Activated naive CD8-positive, alpha-beta T cell treated with anti-CD3 and anti-CD28 coated beads, Interleukin-2, amount 10 ng/mL, durations not matched to agents 7 days and 5 days (primary cell): ENCODE measurements around the gene VTA1. TPM values are rescaled to one million over a fixed set of nuclear protein-coding genes. Genes with fewer than 3 reads are reported as not detected.
"Not testable (repeated sequence)": the region's sequence is repeated elsewhere in the genome, so short reads cannot be mapped to it uniquely, and the experiment has no call there.

Source experiments
- ATAC-seq: fragments of 150-1000 bp; cut with Tn5 transposase; one replicate; pipeline ENCODE4 v1.10.0; 2021; ENCODE audit warnings: low read depth, moderate library complexity
- POLR2A ChIA-PET: fragments of 350-600 bp; sonication (Branson Sonifier 250); formaldehyde crosslinking; loops from one replicate; lab custom pipeline; 2021; ENCODE audit warnings: antibody characterized with exemption; lab: Charles Lee
- DNase-seq: peaks from one replicate; pipeline ENCODE4 v3.0.0; 2021
- H3K27ac Mint-ChIP-seq: one replicate; pipeline ENCODE4 v1.8.0; 2022; ENCODE audit warnings: mild to moderate bottlenecking, mixed read lengths
- H3K27me3 Mint-ChIP-seq: one replicate; pipeline ENCODE4 v1.8.0; 2022; ENCODE audit warnings: mild to moderate bottlenecking, moderate library complexity, mixed read lengths
- H3K36me3 Mint-ChIP-seq: one replicate; pipeline ENCODE4 v1.8.0; 2021; ENCODE audit warnings: mild to moderate bottlenecking, mixed read lengths
- H3K4me1 Mint-ChIP-seq: one replicate; pipeline ENCODE4 v1.8.0; 2021; ENCODE audit warnings: mixed read lengths
- H3K4me3 Mint-ChIP-seq: one replicate; pipeline ENCODE4 v1.8.0; 2022; ENCODE audit warnings: mild to moderate bottlenecking, moderate library complexity, mixed read lengths
- H3K9me3 Mint-ChIP-seq: one replicate; pipeline ENCODE4 v1.8.0; 2021; ENCODE audit warnings: mixed read lengths
- total RNA-seq, 2 experiments: library from RNA; stranded (reverse); gene quantifications; one replicate each; pipeline ENCODE4 v1.2.3, GENCODE V29; 2021

The VTA1 gene
- total RNA-seq, 2 experiments from 2014 or later, result 41.7 to 45.7 TPM

DNA sequence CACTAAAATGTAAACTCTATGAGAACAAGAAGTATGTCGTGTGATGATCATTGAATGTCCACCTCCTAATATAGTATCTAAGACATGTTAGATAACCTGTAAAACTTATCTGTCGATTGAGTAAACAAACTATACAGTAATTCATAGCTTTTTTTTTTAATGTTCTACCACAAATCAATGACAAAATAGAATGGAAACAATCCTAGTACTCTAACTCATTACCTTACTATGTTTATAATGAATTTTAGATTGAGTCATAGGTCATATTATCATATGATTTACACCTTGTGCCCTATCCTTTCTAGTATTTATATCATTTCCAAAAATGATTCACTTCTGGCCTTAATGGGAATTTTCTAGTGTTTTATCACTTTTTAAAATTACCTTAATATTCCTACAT lies 6.1 kb downstream of the VTA1 start:
- Mint-ChIP-seq H3K4me3 (no peak overlapping the region), H3K9me3 (no peaks in the 10 kb centered on the region), H3K27ac (no peak overlapping the region), H3K36me3 (peaks cover 18% of the 10 kb centered on the region), H3K27me3 (no peaks in the 10 kb centered on the region), H3K4me1 (peaks cover 31% of the 10 kb centered on the region)
- no peak for DNase-seq
- no peak for ATAC-seq
- POLR2A ChIA-PET, result no interaction called here

- ATAC-seq (no peak), DNase-seq (no peak)
- Mint-ChIP-seq H3K9me3 (no peaks in the 10 kb centered on the region), H3K36me3 (peaks cover 12% of the 10 kb centered on the region), H3K4me1 (peaks cover 21% of the 10 kb centered on the region), H3K4me3 (no peak overlapping the region), H3K27me3 (no peaks in the 10 kb centered on the region), H3K27ac (no peak overlapping the region)
- POLR2A ChIA-PET, result no interaction called here
These were observed 7.3 kb downstream of the VTA1 start for GRCh38 chr6:142154336-142154735.

- Mint-ChIP-seq H3K9me3 (no peaks in the 10 kb centered on the region), H3K4me3 (no peak overlapping the region), H3K4me1 (peaks cover 21% of the 10 kb centered on the region), H3K36me3 (peaks cover 13% of the 10 kb centered on the region), H3K27ac (no peak overlapping the region), H3K27me3 (no peaks in the 10 kb centered on the region)
- ATAC-seq (no peak), DNase-seq (no peak)
- POLR2A ChIA-PET, result no interaction called here
These were observed 8.0 kb downstream of the VTA1 start for GRCh38 chr6:142155091-142155490.

GRCh38 chr6:142155895-142156757 lies 9.1 kb downstream of the VTA1 start:
- ATAC-seq, result peak; percentile 42
- Mint-ChIP-seq H3K4me3 (peak overlapping the region; percentile 41), H3K27me3 (no peaks in the 10 kb centered on the region), H3K36me3 (peaks cover 3% of the 10 kb centered on the region), H3K4me1 (peaks cover 17% of the 10 kb centered on the region), H3K9me3 (no peaks in the 10 kb centered on the region), H3K27ac (no peak overlapping the region)
- POLR2A ChIA-PET, result interaction anchor here (0.6 to 1.1 kb wide), 2 partner anchors 8 to 15 kb away, joined by 3 to 4 read pairs; no protein-coding TSS in a partner anchor
- no peak for DNase-seq

- POLR2A ChIA-PET, result interaction anchor here (0.6 to 1.1 kb wide), 2 partner anchors 9 to 14 kb away, joined by 3 to 4 read pairs; no protein-coding TSS in a partner anchor
- not testable (repeated sequence) for DNase-seq, ATAC-seq, H3K36me3 Mint-ChIP-seq, H3K27me3 Mint-ChIP-seq, H3K4me3 Mint-ChIP-seq, H3K27ac Mint-ChIP-seq, H3K9me3 Mint-ChIP-seq
- H3K4me1 Mint-ChIP-seq, result peaks cover 19% of the 10 kb centered on the region
These were observed 9.7 kb downstream of the VTA1 start for GRCh38 chr6:142156758-142157068.

GRCh38 chr6:142162780-142163179 lies 15.7 kb downstream of the VTA1 start:
- peaks cover 11% of the 10 kb centered on the region for H3K4me1 Mint-ChIP-seq

DNA sequence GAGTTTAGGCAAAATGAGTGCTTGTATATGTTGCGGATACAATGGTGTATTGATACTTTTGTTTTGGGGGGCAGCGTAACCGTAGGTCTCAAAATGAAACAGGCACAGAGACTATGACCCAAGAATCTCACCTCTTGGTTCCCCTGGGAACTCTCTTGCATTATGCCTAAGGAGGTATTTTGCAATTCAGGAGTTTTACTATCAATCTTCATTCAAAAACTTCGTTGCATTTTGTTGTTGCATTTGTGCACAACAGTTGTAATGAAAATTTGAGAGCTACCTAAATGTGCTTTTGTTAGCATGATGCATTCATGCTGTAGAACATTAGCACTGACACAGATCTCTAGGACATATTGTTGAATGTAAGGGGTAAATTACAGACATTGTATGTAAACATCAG lies 18.2 kb downstream of the VTA1 start:
- H3K9me3 Mint-ChIP-seq, result no peaks in the 10 kb centered on the region
- H3K4me3 Mint-ChIP-seq, result no peak overlapping the region
- no peak for ATAC-seq
- no peak overlapping the region for H3K27ac Mint-ChIP-seq
- no peaks in the 10 kb centered on the region for H3K27me3 Mint-ChIP-seq
- peaks cover 5% of the 10 kb centered on the region for H3K36me3 Mint-ChIP-seq
- no peak for DNase-seq
- POLR2A ChIA-PET, result no interaction called here
- H3K4me1 Mint-ChIP-seq, result peaks cover 8% of the 10 kb centered on the region

More at GRCh38 chr6:142162780-142163179, 15.7 kb downstream of the VTA1 start:
- POLR2A ChIA-PET, result no interaction called here
- Mint-ChIP-seq H3K4me3 (no peak overlapping the region), H3K36me3 (peaks cover 7% of the 10 kb centered on the region), H3K27me3 (no peaks in the 10 kb centered on the region), H3K9me3 (no peaks in the 10 kb centered on the region), H3K27ac (no peak overlapping the region)
- DNase-seq (no peak), ATAC-seq (no peak)

GRCh38 chr6:142167071-142167470 lies 20.0 kb downstream of the VTA1 start:
- ATAC-seq, result no peak
- H3K4me1 Mint-ChIP-seq, result peaks cover 4% of the 10 kb centered on the region
- H3K36me3 Mint-ChIP-seq, result peaks cover 8% of the 10 kb centered on the region
- POLR2A ChIA-PET, result no interaction called here
- no peak for DNase-seq
- no peaks in the 10 kb centered on the region for H3K27me3 Mint-ChIP-seq
- no peaks in the 10 kb centered on the region for H3K9me3 Mint-ChIP-seq
- H3K4me3 Mint-ChIP-seq, result no peak overlapping the region
- no peak overlapping the region for H3K27ac Mint-ChIP-seq

DNA sequence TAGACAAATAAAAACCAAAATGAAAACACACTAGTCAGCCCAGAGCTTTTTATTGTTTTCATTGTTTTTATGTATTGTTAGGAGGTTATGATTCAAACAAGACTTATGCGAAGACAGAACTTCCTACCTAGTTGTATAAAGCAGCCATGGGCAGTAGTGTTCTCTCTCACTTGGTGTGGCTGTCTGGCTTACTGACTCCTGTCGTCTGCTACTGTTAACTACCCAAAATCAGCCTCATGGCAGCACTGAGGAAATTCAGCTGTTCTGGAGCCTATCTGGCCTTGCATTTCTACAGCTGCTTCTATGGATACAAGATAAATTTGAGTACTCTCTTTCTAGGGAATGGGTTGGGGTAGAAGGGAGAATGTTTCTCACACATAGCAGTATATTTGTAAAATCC lies 20.4 kb downstream of the VTA1 start:
- no peaks in the 10 kb centered on the region for H3K27me3 Mint-ChIP-seq
- POLR2A ChIA-PET, result no interaction called here
- no peak for ATAC-seq
- peaks cover 12% of the 10 kb centered on the region for H3K36me3 Mint-ChIP-seq
- H3K27ac Mint-ChIP-seq, result no peak overlapping the region
- H3K4me3 Mint-ChIP-seq, result no peak overlapping the region
- H3K9me3 Mint-ChIP-seq, result no peaks in the 10 kb centered on the region
- no peak for DNase-seq
- peaks cover 4% of the 10 kb centered on the region for H3K4me1 Mint-ChIP-seq

GRCh38 chr6:142171351-142171750 lies 24.3 kb downstream of the VTA1 start:
- POLR2A ChIA-PET, result interaction anchor here (0.7 kb wide), 1 partner anchor 15 kb away, joined by 3 read pairs; no protein-coding TSS in a partner anchor
- Mint-ChIP-seq H3K27ac (no peak overlapping the region), H3K36me3 (peaks cover 36% of the 10 kb centered on the region), H3K27me3 (no peaks in the 10 kb centered on the region), H3K4me3 (no peak overlapping the region), H3K4me1 (no peaks in the 10 kb centered on the region), H3K9me3 (no peaks in the 10 kb centered on the region)
- DNase-seq (no peak), ATAC-seq (no peak)

GRCh38 chr6:142172758-142173157 lies 25.7 kb downstream of the VTA1 start:
- DNase-seq, result no peak
- H3K36me3 Mint-ChIP-seq, result peaks cover 45% of the 10 kb centered on the region
- POLR2A ChIA-PET, result no interaction called here
- H3K4me1 Mint-ChIP-seq, result no peaks in the 10 kb centered on the region
- no peaks in the 10 kb centered on the region for H3K27me3 Mint-ChIP-seq
- no peak overlapping the region for H3K27ac Mint-ChIP-seq
- no peaks in the 10 kb centered on the region for H3K9me3 Mint-ChIP-seq
- no peak overlapping the region for H3K4me3 Mint-ChIP-seq
- no peak for ATAC-seq

DNA sequence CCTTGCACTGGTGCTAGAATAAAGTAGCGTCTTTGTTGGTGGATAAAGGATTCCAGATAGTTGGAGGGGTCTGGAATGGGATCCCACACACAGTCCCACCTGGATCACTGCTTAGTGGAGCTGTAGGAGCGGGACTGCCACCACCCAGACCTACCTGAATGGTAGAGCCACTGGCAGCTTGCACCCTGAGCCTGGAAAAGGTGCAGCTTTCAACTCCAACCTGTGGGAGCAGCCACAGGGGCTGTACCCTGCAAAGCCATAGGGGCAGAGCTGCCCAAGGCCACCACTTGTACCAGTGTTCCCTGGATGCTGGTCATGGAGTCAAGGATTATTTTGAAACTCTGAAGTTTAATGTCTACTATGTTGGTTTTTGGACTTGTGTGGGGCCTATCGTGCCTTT lies 26.9 kb downstream of the VTA1 start:
- Mint-ChIP-seq H3K27me3 (no peaks in the 10 kb centered on the region), H3K27ac (no peak overlapping the region), H3K4me1 (no peaks in the 10 kb centered on the region), H3K9me3 (no peaks in the 10 kb centered on the region), H3K4me3 (no peak overlapping the region), H3K36me3 (peaks cover 53% of the 10 kb centered on the region)
- ATAC-seq (no peak), DNase-seq (no peak)
- POLR2A ChIA-PET, result no interaction called here

DNA sequence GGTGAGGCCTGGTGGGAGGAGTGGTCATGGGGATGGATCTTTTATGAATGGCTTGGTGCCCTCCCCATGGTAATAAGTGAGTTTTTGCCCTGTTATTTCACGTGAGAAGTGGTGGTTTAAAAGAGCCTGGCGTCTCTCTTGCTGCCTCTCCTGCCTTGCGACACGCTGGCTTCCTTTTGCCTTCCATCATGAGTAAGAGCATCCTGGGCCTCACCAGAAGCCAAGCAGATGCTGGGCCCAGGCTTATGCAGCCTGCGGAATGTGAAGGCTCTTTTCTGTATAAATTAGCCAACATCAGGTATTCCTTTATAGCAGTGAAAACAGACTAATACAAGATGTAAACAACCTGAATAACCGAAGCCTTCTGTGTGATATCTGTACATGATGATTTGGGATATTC lies 27.6 kb downstream of the VTA1 start:
- Mint-ChIP-seq H3K4me1 (no peaks in the 10 kb centered on the region), H3K9me3 (no peaks in the 10 kb centered on the region), H3K27ac (no peak overlapping the region), H3K4me3 (no peak overlapping the region), H3K36me3 (peaks cover 53% of the 10 kb centered on the region), H3K27me3 (no peaks in the 10 kb centered on the region)
- no peak for ATAC-seq
- DNase-seq, result no peak
- POLR2A ChIA-PET, result no interaction called here

GRCh38 chr6:142178129-142178528 lies 31.1 kb downstream of the VTA1 start:
- Mint-ChIP-seq H3K9me3 (no peaks in the 10 kb centered on the region), H3K27ac (no peak overlapping the region), H3K36me3 (peaks cover 45% of the 10 kb centered on the region), H3K4me1 (peaks cover 2% of the 10 kb centered on the region), H3K27me3 (no peaks in the 10 kb centered on the region), H3K4me3 (no peak overlapping the region)
- POLR2A ChIA-PET, result no interaction called here
- DNase-seq (no peak), ATAC-seq (no peak)
